OCI-LY1 (cell line): ENCODE data around the gene CACNA1C.

ENCODE experiments used
- H2AFZ ChIP-seq: fragments of 200-600 bp; sonication (generic), shearing (Covaris generic); 2 replicates; pipeline ENCODE4 v1.6.0; 2014; ENCODE audit warnings: antibody characterized with exemption, mild to moderate bottlenecking, low read length
- H3F3A ChIP-seq: fragments of 200-600 bp; sonication (generic), shearing (Covaris generic); 2 replicates; pipeline ENCODE4 v1.6.0; 2014; ENCODE audit warnings: mild to moderate bottlenecking, antibody characterized with exemption, low read length, moderate library complexity; ENCODE audit not compliant: insufficient read depth
- H3K27ac ChIP-seq: fragments of 200-600 bp; sonication (generic); 2 replicates; pipeline ENCODE4 v1.5.1; 2014; ENCODE audit warnings: low read length, mixed run types, mild to moderate bottlenecking, low read depth; ENCODE audit not compliant: poor library complexity, severe bottlenecking
- H3K27me3 ChIP-seq: fragments of 200-600 bp; sonication (generic); 2 replicates; pipeline ENCODE4 v1.6.0; 2014; ENCODE audit warnings: antibody characterized with exemption, mild to moderate bottlenecking, low read length, moderate library complexity; ENCODE audit not compliant: insufficient read depth
- H3K36me3 ChIP-seq: fragments of 200-600 bp; sonication (generic); 2 replicates; pipeline ENCODE4 v1.6.1; 2014; ENCODE audit warnings: mild to moderate bottlenecking, antibody characterized with exemption, low read length, moderate library complexity, mixed read lengths; ENCODE audit not compliant: insufficient read depth
- H3K4me1 ChIP-seq: fragments of 200-600 bp; sonication (generic); 2 replicates; pipeline ENCODE4 v1.5.1; 2014; ENCODE audit warnings: mild to moderate bottlenecking, low read length, moderate library complexity; ENCODE audit not compliant: insufficient read depth, severe bottlenecking
- H3K4me2 ChIP-seq: fragments of 200-600 bp; sonication (generic), shearing (Covaris generic); 2 replicates; pipeline ENCODE4 v1.6.1; 2014; ENCODE audit warnings: low read length
- H3K4me3 ChIP-seq: fragments of 200-600 bp; sonication (generic); 2 replicates; pipeline ENCODE4 v1.5.1; 2014; ENCODE audit warnings: low read length, low read depth, mild to moderate bottlenecking, mixed read lengths; ENCODE audit not compliant: poor library complexity, severe bottlenecking
- H3K79me2 ChIP-seq: fragments of 200-600 bp; shearing (Covaris generic); 2 replicates; pipeline ENCODE4 v1.6.1; 2016; ENCODE audit warnings: mixed run types, low read length, mixed read lengths; ENCODE audit not compliant: insufficient read depth
- H3K9ac ChIP-seq: fragments of 200-600 bp; sonication (generic), shearing (Covaris generic); 2 replicates; pipeline ENCODE4 v1.6.1; 2014; ENCODE audit warnings: mild to moderate bottlenecking, low read length, mixed read lengths
- H3K9me2 ChIP-seq: fragments of 200-600 bp; sonication (generic), shearing (Covaris generic); 2 replicates; pipeline ENCODE4 v1.6.1; 2014; ENCODE audit warnings: low read depth, mild to moderate bottlenecking, low read length, mixed read lengths
- H3K9me3 ChIP-seq: fragments of 200-600 bp; shearing (Covaris generic); 2 replicates; pipeline ENCODE4 v1.6.1; 2014; ENCODE audit warnings: low read length, mixed read lengths
- H4K20me1 ChIP-seq: fragments of 200-600 bp; sonication (generic), shearing (Covaris generic); 2 replicates; pipeline ENCODE4 v1.6.0; 2016; ENCODE audit warnings: mild to moderate bottlenecking, low read length; ENCODE audit not compliant: insufficient read depth
- EZH2 ChIP-seq: fragments of 200-600 bp; sonication (generic), shearing (Covaris generic); IDR thresholded peaks from 2 replicates; pipeline ENCODE4 v1.8.0; 2017; ENCODE audit warnings: borderline replicate concordance, mixed run types, mild to moderate bottlenecking, antibody characterized with exemption, low read length, moderate library complexity, mixed read lengths
- TF ChIP-seq, protein P1 (sequence below): fragments of 200-600 bp; sonication (generic), shearing (Covaris generic); IDR thresholded peaks from 2 replicates; pipeline ENCODE4 v1.5.1; 2017; ENCODE audit warnings: mild to moderate bottlenecking, antibody characterized with exemption, low read length, moderate library complexity, mixed read lengths

The CACNA1C gene

GRCh38 chr12:2622460-2622859, 569.7 kb downstream of the CACNA1C start:
- Histone ChIP-seq H3K4me1 (peaks cover 10% of the 10 kb centered on the region), H3K9ac (no peak overlapping the region), H3K9me2 (no peaks in the 10 kb centered on the region), H3K9me3 (no peaks in the 10 kb centered on the region), H3K36me3 (no peaks in the 10 kb centered on the region), H2AFZ (no peak overlapping the region), H3K27ac (no peak overlapping the region), H3K4me2 (no peak overlapping the region), H3F3A (no peaks in the 10 kb centered on the region), H4K20me1 (no peaks in the 10 kb centered on the region), H3K27me3 (no peaks in the 10 kb centered on the region), H3K4me3 (no peak overlapping the region), H3K79me2 (no peaks in the 10 kb centered on the region)
- TF ChIP-seq EZH2 = no peak
- TF ChIP-seq, protein P1, sequence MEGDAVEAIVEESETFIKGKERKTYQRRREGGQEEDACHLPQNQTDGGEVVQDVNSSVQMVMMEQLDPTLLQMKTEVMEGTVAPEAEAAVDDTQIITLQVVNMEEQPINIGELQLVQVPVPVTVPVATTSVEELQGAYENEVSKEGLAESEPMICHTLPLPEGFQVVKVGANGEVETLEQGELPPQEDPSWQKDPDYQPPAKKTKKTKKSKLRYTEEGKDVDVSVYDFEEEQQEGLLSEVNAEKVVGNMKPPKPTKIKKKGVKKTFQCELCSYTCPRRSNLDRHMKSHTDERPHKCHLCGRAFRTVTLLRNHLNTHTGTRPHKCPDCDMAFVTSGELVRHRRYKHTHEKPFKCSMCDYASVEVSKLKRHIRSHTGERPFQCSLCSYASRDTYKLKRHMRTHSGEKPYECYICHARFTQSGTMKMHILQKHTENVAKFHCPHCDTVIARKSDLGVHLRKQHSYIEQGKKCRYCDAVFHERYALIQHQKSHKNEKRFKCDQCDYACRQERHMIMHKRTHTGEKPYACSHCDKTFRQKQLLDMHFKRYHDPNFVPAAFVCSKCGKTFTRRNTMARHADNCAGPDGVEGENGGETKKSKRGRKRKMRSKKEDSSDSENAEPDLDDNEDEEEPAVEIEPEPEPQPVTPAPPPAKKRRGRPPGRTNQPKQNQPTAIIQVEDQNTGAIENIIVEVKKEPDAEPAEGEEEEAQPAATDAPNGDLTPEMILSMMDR = no peak

GRCh38 chr12:2623472-2623871, 570.7 kb downstream of the CACNA1C start:
- no peak for TF ChIP-seq EZH2
- TF ChIP-seq, protein P1 = no peak

GRCh38 chr12:2624543-2625288, 571.9 kb downstream of the CACNA1C start:
- no peak overlapping the region for H3K27ac ChIP-seq
- H3K9ac ChIP-seq = no peak overlapping the region
- no peaks in the 10 kb centered on the region for H3F3A ChIP-seq
- TF ChIP-seq, protein P1 = peak; percentile 75
- TF ChIP-seq EZH2 = no peak
- no peaks in the 10 kb centered on the region for H3K9me3 ChIP-seq
- no peaks in the 10 kb centered on the region for H3K9me2 ChIP-seq
- no peaks in the 10 kb centered on the region for H3K36me3 ChIP-seq
- no peak overlapping the region for H3K4me3 ChIP-seq
- H3K4me1 ChIP-seq = peaks cover 10% of the 10 kb centered on the region
- peaks cover 2% of the 10 kb centered on the region; the same call in 1 of the 2 replicates for H3K27me3 ChIP-seq
- no peak overlapping the region for H2AFZ ChIP-seq
- no peak overlapping the region; the same call in 1 of the 2 replicates for H3K4me2 ChIP-seq
- no peaks in the 10 kb centered on the region for H4K20me1 ChIP-seq
- no peaks in the 10 kb centered on the region for H3K79me2 ChIP-seq

More at GRCh38 chr12:2623472-2623871, 570.7 kb downstream of the CACNA1C start:
- Histone ChIP-seq H2AFZ (no peak overlapping the region), H3K9me3 (no peaks in the 10 kb centered on the region), H3K9me2 (no peaks in the 10 kb centered on the region), H3K4me1 (peaks cover 10% of the 10 kb centered on the region), H3K9ac (no peak overlapping the region), H3K79me2 (no peaks in the 10 kb centered on the region), H3K27ac (no peak overlapping the region), H3K4me2 (no peak overlapping the region), H3F3A (no peaks in the 10 kb centered on the region), H4K20me1 (no peaks in the 10 kb centered on the region), H3K27me3 (no peaks in the 10 kb centered on the region; the same call in 1 of the 2 replicates), H3K36me3 (no peaks in the 10 kb centered on the region), H3K4me3 (no peak overlapping the region)
